T-cell (primary cell): ENCODE data around the gene SLC66A1. TPM values are rescaled to one million over a fixed set of nuclear protein-coding genes. Genes with fewer than 3 reads are reported as not detected.

Source experiments
- ATAC-seq, 4 experiments: fragments of 200-7000 bp in 3 of 4; fragments of 150-1000 bp in 1 of 4; cut with Tn5 transposase; replicated peaks in 1 of 4; 1 replicate in 3 of 4; 2 replicates in 1 of 4; pipeline ENCODE4 v1.10.0; 2021; ENCODE audit warnings: moderate library complexity in 3 of 4, mild to moderate bottlenecking in 2 of 4, moderate number of reproducible peaks in 1 of 4
- CTCF ChIA-PET, 2 donors: fragments of 300-600 bp; sonication (Branson Sonifier 250); formaldehyde crosslinking; loops; one replicate each; lab custom pipeline; 2022; ENCODE audit warnings: antibody characterized with exemption in 2 of 2; lab: Charles Lee
- POLR2A ChIA-PET, 2 donors: fragments of 300-600 bp; sonication (Branson Sonifier 250); formaldehyde crosslinking; loops; one replicate each; lab custom pipeline; 2022; ENCODE audit warnings: antibody characterized with exemption in 2 of 2; lab: Charles Lee
- DNase-seq, 35 experiments: peaks; one replicate each; pipeline versions ENCODE4 v3.0.0 to v3.0.0-alpha.2; 2013 to 2023
- H3K27ac ChIP-seq: one replicate; pipeline ENCODE4 v1.5.1; 2013; ENCODE audit warnings: low read length
- H3K27me3 ChIP-seq, 2 experiments: replicated peaks in 1 of 2; 1 replicate in 1 of 2; 2 replicates in 1 of 2; pipeline versions ENCODE4 v1.6.1 to v1.7.0; 2013; ENCODE audit warnings: low read length in 1 of 2, mixed read lengths in 1 of 2; ENCODE audit not compliant: control insufficient read depth in 2 of 2, insufficient read depth in 2 of 2; ENCODE audit errors: extremely low read depth in 1 of 2
- H3K36me3 ChIP-seq, 2 donors: 1 replicate in 1 of 2; 2 replicates in 1 of 2; pipeline versions ENCODE4 v1.6.1 to v1.7.0; 2013; ENCODE audit warnings: low read length in 1 of 2; ENCODE audit not compliant: control insufficient read depth in 2 of 2, insufficient read depth in 1 of 2; ENCODE audit errors: extremely low read depth in 1 of 2
- H3K4me1 ChIP-seq, 2 experiments: 1 replicate in 1 of 2; 2 replicates in 1 of 2; pipeline versions ENCODE4 v1.6.1 to v1.7.0; 2013; ENCODE audit warnings: low read length in 2 of 2, mixed read lengths in 1 of 2; ENCODE audit not compliant: insufficient read depth in 2 of 2, control insufficient read depth in 1 of 2; ENCODE audit errors: extremely low read depth in 1 of 2
- H3K4me3 ChIP-seq, 2 donors: 1 replicate in 1 of 2; 2 replicates in 1 of 2; pipeline versions ENCODE4 v1.5.1 to v1.7.0; 2013; ENCODE audit warnings: mild to moderate bottlenecking in 2 of 2, low read length in 1 of 2, moderate library complexity in 1 of 2; ENCODE audit not compliant: control insufficient read depth in 1 of 2; ENCODE audit errors: extremely low read depth in 1 of 2
- H3K9me3 ChIP-seq: 2 replicates; pipeline ENCODE4 v1.7.0; 2013
- H3K27ac Mint-ChIP-seq, 2 donors: one replicate each; pipeline ENCODE4 v1.8.0; 2020 to 2021; ENCODE audit warnings: mild to moderate bottlenecking in 2 of 2, mixed read lengths in 2 of 2
- H3K27me3 Mint-ChIP-seq, 2 donors: one replicate each; pipeline ENCODE4 v1.8.0; 2021 to 2022; ENCODE audit warnings: mixed read lengths in 2 of 2
- H3K36me3 Mint-ChIP-seq: one replicate; pipeline ENCODE4 v1.8.0; 2021; ENCODE audit warnings: mixed read lengths
- H3K4me1 Mint-ChIP-seq, 3 donors: one replicate each; pipeline ENCODE4 v1.8.0; 2020 to 2022; ENCODE audit warnings: mixed read lengths in 3 of 3, mild to moderate bottlenecking in 1 of 3
- H3K4me3 Mint-ChIP-seq, 3 donors: one replicate each; pipeline ENCODE4 v1.8.0; 2020 to 2022; ENCODE audit warnings: mild to moderate bottlenecking in 3 of 3, mixed read lengths in 3 of 3, moderate library complexity in 3 of 3
- H3K9me3 Mint-ChIP-seq, 3 donors: one replicate each; pipeline ENCODE4 v1.8.0; 2020 to 2022; ENCODE audit warnings: mixed read lengths in 3 of 3
- WGBS: methylation state at CpG from one replicate; pipeline ENCODE4 v1.1.5; 2013; ENCODE audit warnings: missing lambda C conversion rate; ENCODE audit not compliant: insufficient coverage; 5-methylcytosine and 5-hydroxymethylcytosine counted together
- total RNA-seq, 35 experiments: library from RNA in 6 of 35; stranded (reverse) in 6 of 35; fragments of 120-200 nt in 1 of 35; gene quantifications; one replicate each; pipeline versions ENCODE4 v1.2.1 to v1.2.4 and lab custom pipeline; 2013 to 2026

Gene SLC66A1
- total RNA-seq, 5 donors from 2014 or later (not counting 1 experiment from before 2014, with no cell fraction given): 3.5 to 8.1 (median 7.1) TPM

DNA sequence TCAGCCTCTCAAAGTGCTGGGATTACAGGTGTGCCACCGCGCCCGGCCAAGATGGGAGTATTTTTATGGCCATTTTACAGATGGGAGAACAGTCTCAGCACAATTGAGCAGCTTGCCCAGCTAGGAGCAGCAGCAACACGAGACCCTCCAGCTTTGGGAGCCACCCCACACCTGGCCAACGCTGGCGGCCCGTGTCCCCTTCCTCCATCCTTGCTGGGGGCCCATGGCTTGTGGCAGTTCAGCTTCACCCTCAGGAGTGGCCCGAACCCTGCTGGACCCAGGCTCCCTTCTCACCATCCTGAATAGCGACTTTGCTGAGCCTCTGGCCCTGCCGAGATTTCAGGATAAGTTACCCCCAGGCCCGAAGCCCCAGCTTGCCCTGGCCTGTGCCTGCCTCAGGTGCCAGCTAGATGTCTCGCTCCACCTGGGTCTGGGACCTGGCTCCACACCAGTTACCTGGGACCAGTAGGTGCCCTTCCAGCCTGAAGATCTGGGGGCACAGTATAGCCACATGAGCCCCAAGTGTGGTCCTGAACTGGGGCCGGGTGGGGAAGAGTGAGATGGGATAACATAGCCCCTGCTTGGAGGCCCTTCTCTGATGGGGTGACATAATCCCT lies 19.2 kb downstream of the SLC66A1 start:
- DNase-seq: no peak
- ATAC-seq: no peak
- Histone ChIP-seq H3K27ac (no peak overlapping the region), H3K27me3 (no peaks in the 10 kb centered on the region), H3K36me3 (no peaks in the 10 kb centered on the region), H3K4me1 (no peaks in the 10 kb centered on the region), H3K9me3 (no peaks in the 10 kb centered on the region), H3K4me3 (no peak overlapping the region)
- H3K27me3 Mint-ChIP-seq: no peaks in the 10 kb centered on the region
- CTCF ChIA-PET: no interaction called here
- 88% methylated on average over 12 of the region's 13 CpGs for WGBS
- no peak overlapping the region for H3K4me3 Mint-ChIP-seq
- no peaks in the 10 kb centered on the region for H3K9me3 Mint-ChIP-seq
- H3K27ac Mint-ChIP-seq: no peak overlapping the region
- H3K36me3 Mint-ChIP-seq: peaks cover 10% of the 10 kb centered on the region
- POLR2A ChIA-PET: interaction anchor here in 1 of 2 donors (0.6 kb wide), 1 partner anchor 46 kb away, joined by 3 read pairs; no protein-coding TSS in a partner anchor
- peaks cover 0 to 5% (median 0%) of the 10 kb centered on the region in 3 donors for H3K4me1 Mint-ChIP-seq

- no peak overlapping the region for H3K4me3 Mint-ChIP-seq
- no peaks in the 10 kb centered on the region for H3K27me3 Mint-ChIP-seq
- 86% methylated on average over 10 of the region's 12 CpGs for WGBS
- H3K27me3 ChIP-seq: no peaks in the 10 kb centered on the region
- no peak overlapping the region for H3K4me3 ChIP-seq
- no peak overlapping the region for H3K27ac ChIP-seq
- ChIA-PET CTCF (no interaction called here), POLR2A (no interaction called here)
- peaks cover 4% of the 10 kb centered on the region for H3K36me3 Mint-ChIP-seq
- DNase-seq (no peak), ATAC-seq (no peak)
- H3K27ac Mint-ChIP-seq: no peak overlapping the region
- H3K4me1 Mint-ChIP-seq: peaks cover 0 to 5% (median 0%) of the 10 kb centered on the region in 3 donors
- H3K9me3 ChIP-seq: no peaks in the 10 kb centered on the region
- no peaks in the 10 kb centered on the region for H3K9me3 Mint-ChIP-seq
- H3K4me1 ChIP-seq: no peaks in the 10 kb centered on the region
- H3K36me3 ChIP-seq: peaks cover 0 to 5% of the 10 kb centered on the region in 2 donors
Observed at GRCh38 chr1:19332832-19333231, 20.7 kb downstream of the SLC66A1 start.

GRCh38 chr1:19333587-19334354 lies 21.6 kb downstream of the SLC66A1 start:
- DNase-seq: no peak
- CTCF ChIA-PET: no interaction called here

GRCh38 chr1:19336543-19336942 lies 24.4 kb downstream of the SLC66A1 start:
- Mint-ChIP-seq H3K27me3 (no peaks in the 10 kb centered on the region), H3K9me3 (no peaks in the 10 kb centered on the region), H3K27ac (peak overlapping the region in 1 of 2 donors; percentile 23), H3K4me3 (no peak overlapping the region), H3K4me1 (peaks cover 0 to 5% (median 4%) of the 10 kb centered on the region in 3 donors), H3K36me3 (peaks cover 22% of the 10 kb centered on the region)
- Histone ChIP-seq H3K27ac (no peak overlapping the region), H3K27me3 (no peaks in the 10 kb centered on the region), H3K4me3 (no peak overlapping the region), H3K9me3 (no peaks in the 10 kb centered on the region), H3K4me1 (peaks cover 0 to 5% of the 10 kb centered on the region in 2 experiments), H3K36me3 (peaks cover 16 to 28% of the 10 kb centered on the region in 2 donors)
- WGBS: 86% methylated on average over 6 of the region's 7 CpGs
- DNase-seq (no peak), ATAC-seq (peak in 1 of 4 experiments; percentile 9)
- ChIA-PET CTCF (no interaction called here), POLR2A (no interaction called here)

More at GRCh38 chr1:19333587-19334354, 21.6 kb downstream of the SLC66A1 start:
- no peaks in the 10 kb centered on the region for H3K27me3 ChIP-seq
- Mint-ChIP-seq H3K4me3 (no peak overlapping the region), H3K36me3 (peaks cover 6% of the 10 kb centered on the region), H3K9me3 (no peaks in the 10 kb centered on the region), H3K27ac (no peak overlapping the region), H3K27me3 (no peaks in the 10 kb centered on the region), H3K4me1 (peaks cover 0 to 5% (median 0%) of the 10 kb centered on the region in 3 donors)
- no peak for ATAC-seq
- peaks cover 4 to 5% of the 10 kb centered on the region in 2 donors for H3K36me3 ChIP-seq
- no peak overlapping the region for H3K27ac ChIP-seq
- POLR2A ChIA-PET: no interaction called here
- H3K4me1 ChIP-seq: no peaks in the 10 kb centered on the region
- no peaks in the 10 kb centered on the region for H3K9me3 ChIP-seq
- WGBS: 75% methylated on average over 6 of the region's 9 CpGs
- H3K4me3 ChIP-seq: no peak overlapping the region

DNA sequence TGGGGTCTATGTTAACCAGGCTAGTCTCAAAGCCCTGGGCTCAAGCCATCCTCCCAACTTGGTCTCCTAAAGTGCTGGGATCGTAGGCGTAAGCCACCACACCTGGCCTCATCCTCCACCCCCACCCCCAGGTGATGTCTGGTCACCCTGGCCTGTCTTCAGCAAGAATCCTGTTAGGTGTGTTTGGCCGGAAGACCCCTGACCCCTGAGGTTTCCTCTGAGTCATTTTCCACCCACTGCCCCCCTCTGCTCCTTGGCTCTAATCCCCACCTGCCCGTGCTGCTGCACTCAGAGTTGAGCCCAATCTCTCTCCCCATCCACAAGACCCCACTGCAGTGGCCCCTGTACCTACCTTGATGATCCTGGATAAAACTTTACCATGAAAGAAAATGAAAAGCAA lies 25.2 kb downstream of the SLC66A1 start:
- peaks cover 24 to 36% of the 10 kb centered on the region in 2 donors for H3K36me3 ChIP-seq
- H3K27me3 ChIP-seq: no peaks in the 10 kb centered on the region
- no peaks in the 10 kb centered on the region for H3K9me3 Mint-ChIP-seq
- H3K4me3 ChIP-seq: no peak overlapping the region
- peaks cover 0 to 11% of the 10 kb centered on the region in 2 experiments for H3K4me1 ChIP-seq
- H3K4me1 Mint-ChIP-seq: peaks cover 0 to 7% (median 6%) of the 10 kb centered on the region in 3 donors
- WGBS: 96% methylated on average over 4 of the region's 4 CpGs
- ChIA-PET POLR2A (interaction anchor here in 1 of 2 donors (0.5 kb wide), 1 partner anchor 18 kb away, joined by 6 read pairs; no protein-coding TSS in a partner anchor), CTCF (no interaction called here)
- no peak for DNase-seq
- ATAC-seq: no peak
- H3K9me3 ChIP-seq: no peaks in the 10 kb centered on the region
- no peak overlapping the region for H3K4me3 Mint-ChIP-seq
- H3K27me3 Mint-ChIP-seq: no peaks in the 10 kb centered on the region
- no peak overlapping the region for H3K27ac ChIP-seq
- peak overlapping the region in 1 of 2 donors; percentile 39 for H3K27ac Mint-ChIP-seq
- peaks cover 27% of the 10 kb centered on the region for H3K36me3 Mint-ChIP-seq

GRCh38 chr1:19338323-19338762 lies 26.2 kb downstream of the SLC66A1 start:
- Histone ChIP-seq H3K27me3 (no peaks in the 10 kb centered on the region), H3K36me3 (peaks cover 33 to 45% of the 10 kb centered on the region in 2 donors), H3K27ac (no peak overlapping the region), H3K9me3 (no peaks in the 10 kb centered on the region), H3K4me3 (no peak overlapping the region), H3K4me1 (peaks cover 0 to 11% of the 10 kb centered on the region in 2 experiments)
- no peak for ATAC-seq
- Mint-ChIP-seq H3K27me3 (no peaks in the 10 kb centered on the region), H3K4me1 (peaks cover 0 to 7% (median 6%) of the 10 kb centered on the region in 3 donors), H3K9me3 (no peaks in the 10 kb centered on the region), H3K36me3 (peaks cover 32% of the 10 kb centered on the region), H3K4me3 (no peak overlapping the region), H3K27ac (no peak overlapping the region)
- POLR2A ChIA-PET: no interaction called here
- CTCF ChIA-PET: interaction anchor here in 1 of 2 donors (0.5 kb wide), 1 partner anchor 186 kb away, joined by 3 read pairs; no protein-coding TSS in a partner anchor
- WGBS: 97% methylated on average over 22 of the region's 27 CpGs
- no peak for DNase-seq
